K562 (cell line): ENCODE measurements around the gene HS2ST1. TPM values are rescaled to one million over a fixed set of nuclear protein-coding genes. Genes with fewer than 3 reads are reported as not detected.
A peak's percentile ranks its signal among the peaks of the same experiment; 100 is the strongest.

ENCODE experiments used
- ATAC-seq: fragments of 200-7000 bp; cut with Tn5 transposase; 3 replicates; pipeline ENCODE4 v1.9.1; 2020; ENCODE audit warnings: moderate library complexity
- BruUV-seq: library from RNA; stranded (reverse); fragments of 400-500 nt; replicated peaks from 2 replicates; lab custom pipeline; 2021; lab: Mats Ljungman, UMichigan
- CTCF ChIA-PET: fragments of 300-600 bp; formaldehyde crosslinking; extraction: SDS; loops from one replicate; lab custom pipeline; 2021; ENCODE audit warnings: low intra/inter-chr PET ratio; lab: Yijun Ruan, JAX
- POLR2A ChIA-PET: fragments of 300-600, 350-650 bp; sonication (Branson Sonifier 250); formaldehyde crosslinking; extraction: SDS; loops from one replicate; lab custom pipeline; 2021; ENCODE audit warnings: antibody characterized with exemption, inconsistent platforms; lab: Yijun Ruan, JAX
- DNase-seq, 4 experiments: peaks; one replicate each; pipeline versions ENCODE4 v3.0.0 to v3.0.0-alpha.2; 2011 to 2018; ENCODE audit warnings: low spot score in 3 of 4, mixed read lengths in 3 of 4; ENCODE audit errors: extremely low read depth in 1 of 4
- FAIRE-seq: peaks from 2 replicates; lab custom pipeline; 2011; peaks lifted over from hg19 to GRCh38; lab: Jason Lieb, UNC
- H2AFZ ChIP-seq: 2 replicates; pipeline ENCODE4 v1.6.0; 2011; ENCODE audit warnings: low read depth, low read length, control low read depth, inconsistent platforms
- H3K27ac ChIP-seq: fragments of 200-600 bp; 3 replicates; pipeline ENCODE4 v1.8.0; 2011; ENCODE audit warnings: low read depth, mild to moderate bottlenecking, control low read depth, inconsistent platforms, low read length, moderate library complexity, mixed read lengths; ENCODE audit errors: extremely low read depth
- H3K27me3 ChIP-seq, 2 experiments: fragments of 300-600 bp in 1 of 2; 2 replicates in 1 of 2; 3 replicates in 1 of 2; pipeline versions ENCODE4 v1.6.0 to v1.8.0; 2011; ENCODE audit warnings: inconsistent platforms in 2 of 2, low read length in 2 of 2, mild to moderate bottlenecking in 1 of 2, mixed read lengths in 1 of 2, moderate library complexity in 1 of 2; ENCODE audit not compliant: control insufficient read depth in 2 of 2, insufficient read depth in 2 of 2
- H3K36me3 ChIP-seq: fragments of 300-600 bp; 3 replicates; pipeline ENCODE4 v1.8.0; 2011; ENCODE audit warnings: mild to moderate bottlenecking, low read length, inconsistent platforms; ENCODE audit not compliant: control insufficient read depth, insufficient read depth
- H3K4me1 ChIP-seq, 2 experiments: fragments of 200-600 bp in 1 of 2; replicated peaks in 1 of 2; 2 replicates in 1 of 2; 3 replicates in 1 of 2; pipeline versions ENCODE4 v1.5.1 to v1.8.0; 2011; ENCODE audit warnings: inconsistent platforms in 2 of 2, low read length in 2 of 2, mild to moderate bottlenecking in 1 of 2, mixed read lengths in 1 of 2, moderate library complexity in 1 of 2; ENCODE audit not compliant: control insufficient read depth in 2 of 2, insufficient read depth in 2 of 2
- H3K4me2 ChIP-seq: 2 replicates; pipeline ENCODE4 v1.6.1; 2011; ENCODE audit warnings: low read length, control low read depth, inconsistent platforms, mixed read lengths; ENCODE audit not compliant: insufficient read depth
- H3K4me3 ChIP-seq: fragments of 200-600 bp; sonication (generic), shearing (Covaris generic); 2 replicates; pipeline ENCODE4 v1.5.1; 2016; ENCODE audit warnings: control low read depth, inconsistent platforms
- H3K79me2 ChIP-seq: fragments of 200-600 bp; 3 replicates; pipeline ENCODE4 v1.8.0; 2011; ENCODE audit warnings: low read length, inconsistent platforms; ENCODE audit not compliant: control insufficient read depth, insufficient read depth
- H3K9ac ChIP-seq, 2 experiments: 2 replicates each; pipeline versions ENCODE4 v1.6.0 to v1.6.1; 2011; ENCODE audit warnings: low read depth in 2 of 2, low read length in 2 of 2, control low read depth in 1 of 2, inconsistent platforms in 1 of 2, mild to moderate bottlenecking in 1 of 2, mixed read lengths in 1 of 2; ENCODE audit not compliant: insufficient read depth in 1 of 2
- H3K9me1 ChIP-seq: one replicate; pipeline ENCODE4 v1.6.0; 2011; ENCODE audit warnings: inconsistent platforms, mild to moderate bottlenecking, low read length, moderate library complexity; ENCODE audit not compliant: control insufficient read depth, insufficient read depth
- H3K9me3 ChIP-seq: replicated peaks from 2 replicates; pipeline ENCODE4 v1.5.1; 2011; ENCODE audit warnings: low read depth, low read length, inconsistent platforms; ENCODE audit not compliant: control insufficient read depth, insufficient read depth
- H4K20me1 ChIP-seq: replicated peaks from 2 replicates; pipeline ENCODE4 v1.6.1; 2011; ENCODE audit warnings: low read length, inconsistent platforms, mixed read lengths; ENCODE audit not compliant: control insufficient read depth, insufficient read depth
- DMBX1 ChIP-seq: fragments of 250-450 bp; sonication (Bioruptor Pico); IDR thresholded peaks from 2 replicates; pipeline ENCODE4 v1.8.0; 2022; ENCODE audit warnings: inconsistent platforms, mild to moderate bottlenecking, moderate library complexity, borderline replicate concordance
- E2F3 ChIP-seq: fragments of 250-450 bp; sonication (Bioruptor Pico); IDR thresholded peaks from 2 replicates; pipeline ENCODE4 v1.4.0; 2020; ENCODE audit warnings: mild to moderate bottlenecking
- HCFC1 ChIP-seq: IDR thresholded peaks from 2 replicates; pipeline ENCODE4 v1.6.1; 2012; ENCODE audit warnings: low read depth, low read length, improper control_type of control experiment
- KAT2B ChIP-seq: IDR thresholded peaks from one replicate; pipeline ENCODE4 v1.6.1; 2012; ENCODE audit warnings: low read depth, mild to moderate bottlenecking, control low read depth, inconsistent platforms, low read length, moderate library complexity
- MAFK ChIP-seq: IDR thresholded peaks from 2 replicates; pipeline ENCODE4 v1.6.1; 2011; ENCODE audit warnings: low read length, improper control_type of control experiment
- MIER1 ChIP-seq: fragments of 450-650 bp; IDR thresholded peaks from 2 replicates; pipeline ENCODE4 v1.6.1; 2016; ENCODE audit warnings: antibody characterized with exemption, mild to moderate bottlenecking, low read depth
- NFIC ChIP-seq: fragments of 450-650 bp; IDR thresholded peaks from 2 replicates; pipeline ENCODE4 v1.6.1; 2017; ENCODE audit warnings: mild to moderate bottlenecking, inconsistent platforms
- SIN3A ChIP-seq, 2 experiments: fragments of 150-350 bp in 1 of 2; IDR thresholded peaks; 2 replicates each; pipeline ENCODE4 v1.6.1; 2011 to 2016; ENCODE audit warnings: borderline replicate concordance in 2 of 2, low read depth in 2 of 2, low read length in 2 of 2, mild to moderate bottlenecking in 2 of 2, moderate library complexity in 2 of 2; ENCODE audit not compliant: control insufficient read depth in 1 of 2
- STAG1 ChIP-seq: sonication (generic); formaldehyde crosslinking; IDR thresholded peaks from 2 replicates; pipeline ENCODE4 v1.5.0; 2020; ENCODE audit warnings: missing genetic modification reagents, borderline replicate concordance
- TARDBP ChIP-seq: fragments of 450-650 bp; IDR thresholded peaks from 2 replicates; pipeline ENCODE4 v1.6.1; 2016
- UBTF ChIP-seq, 2 experiments: IDR thresholded peaks; 2 replicates each; pipeline ENCODE4 v1.6.1; 2012; ENCODE audit warnings: improper control_type of control experiment in 2 of 2, low read depth in 2 of 2, low read length in 2 of 2, borderline replicate concordance in 1 of 2
- ZNF324 ChIP-seq: fragments of 250-450 bp; sonication (Bioruptor Pico); IDR thresholded peaks from 2 replicates; pipeline ENCODE4 v1.4.0; 2020; ENCODE audit warnings: mild to moderate bottlenecking
- ZNF75A ChIP-seq: fragments of 450-650 bp; formaldehyde crosslinking; IDR thresholded peaks from 2 replicates; pipeline ENCODE4 v1.4.0; 2020; ENCODE audit warnings: mild to moderate bottlenecking
- ZZZ3 ChIP-seq: fragments of 450-650 bp; IDR thresholded peaks from 2 replicates; pipeline ENCODE4 v1.6.1; 2016; ENCODE audit warnings: antibody characterized with exemption, mild to moderate bottlenecking, moderate library complexity
- WGBS: fragments of 100-300 bp; shearing (Covaris generic); methylation state at CpG from one replicate; pipeline ENCODE4 v1.1.6; 2016; ENCODE audit warnings: low coverage, mixed read lengths; ENCODE audit not compliant: insufficient coverage; ENCODE audit errors: missing lambda C conversion rate; 5-methylcytosine and 5-hydroxymethylcytosine counted together
- in situ Hi-C: fragments of 300-500 bp; cut with MboI; formaldehyde crosslinking; loops from 4 replicates; pipeline ENCODE4 v1.15.0; 2018; ENCODE audit warnings: inconsistent platforms, mixed read lengths
- intact Hi-C: fragments of 100-400 bp; cut with micrococcal nuclease; formaldehyde crosslinking; loops from 2 replicates; pipeline ENCODE4 v1.14.2; 2022
- polyA plus RNA-seq, 8 experiments: library from polyadenylated mRNA; depleted of rRNA in 4 of 8; stranded (reverse) in 5 of 8; unstranded in 3 of 8; fragments of >200 nt; fragmentation: Nextera tagmentation in 2 of 8; fragmentation: Illumina TruSeq in 1 of 8; extraction: Ambion mirVana in 2 of 8; extraction: Trizol in 1 of 8; gene quantifications; 2 replicates each; pipeline versions ENCODE4 v1.2.1 to v1.2.3, GENCODE V29; 2011 to 2014; ENCODE audit warnings: inconsistent platforms in 1 of 8, missing spikeins in 1 of 8
- total RNA-seq, 7 experiments: library from RNA; depleted of rRNA in 6 of 7; stranded (reverse); fragments of >200 nt in 6 of 7; fragmentation: Illumina TruSeq in 2 of 7; extraction: Trizol in 2 of 7; gene quantifications; 2 replicates each; pipeline versions ENCODE4 v1.2.1 to v1.2.3, GENCODE V29; 2011 to 2021; ENCODE audit warnings: low replicate concordance in 1 of 7

HS2ST1 gene
- total and polyA plus RNA-seq, 9 of the 15 experiments (the other 6 are each of a cell fraction or from before 2014, with no cell fraction given), result 7.7 to 43.3 (median 25.8) TPM

- Histone ChIP-seq H3K4me3 (no peak overlapping the region), H4K20me1 (no peaks in the 10 kb centered on the region), H3K9me1 (no peaks in the 10 kb centered on the region), H3K4me1 (peaks cover 0 to 8% of the 10 kb centered on the region in 2 experiments; a peak in 1 of 5 replicates), H3K27ac (no peak overlapping the region), H3K9ac (no peak overlapping the region), H2AFZ (no peak overlapping the region), H3K79me2 (peaks cover 97% of the 10 kb centered on the region), H3K27me3 (no peaks in the 10 kb centered on the region), H3K36me3 (no peaks in the 10 kb centered on the region), H3K9me3 (no peaks in the 10 kb centered on the region), H3K4me2 (no peak overlapping the region)
- intact Hi-C loops (no loop called here), in situ Hi-C loops (no loop called here)
- no TSS peak for BruUV-seq
- ChIA-PET CTCF (no interaction called here), POLR2A (interaction anchor here (0.6 to 0.9 kb wide), 2 partner anchors 10 to 129 kb away, joined by 3 to 5 read pairs; no protein-coding TSS in a partner anchor)
- ATAC-seq, result peak; percentile 77
- no peak for FAIRE-seq
- peak; percentile 71 for TF ChIP-seq NFIC
- no peak for TF ChIP-seq TARDBP
- DNase-seq, result peak in 1 of 4 experiments; percentile 33
- WGBS, result 61% methylated on average over 2 of the region's 2 CpGs
Measured at GRCh38 chr1:86972262-86972661, 57.8 kb downstream of the HS2ST1 start.

GRCh38 chr1:86975993-86976550 is 61.6 kb downstream of the HS2ST1 start:
- 39% methylated on average over 2 of the region's 2 CpGs for WGBS
- Histone ChIP-seq H3K27ac (no peak overlapping the region), H3K4me2 (no peak overlapping the region), H3K79me2 (peaks cover 97% of the 10 kb centered on the region), H3K27me3 (no peaks in the 10 kb centered on the region), H3K9me3 (no peaks in the 10 kb centered on the region), H3K9ac (no peak overlapping the region), H3K4me1 (peaks cover 0 to 8% of the 10 kb centered on the region in 2 experiments; a peak in 1 of 5 replicates), H4K20me1 (no peaks in the 10 kb centered on the region), H3K36me3 (peaks cover 6% of the 10 kb centered on the region; the same call in 1 of the 3 replicates), H2AFZ (no peak overlapping the region), H3K9me1 (no peaks in the 10 kb centered on the region), H3K4me3 (no peak overlapping the region)
- ChIA-PET POLR2A (interaction anchor here (0.7 to 1.6 kb wide), 3 partner anchors 8 to 143 kb away, joined by 3 to 6 read pairs (median 3); no protein-coding TSS in a partner anchor), CTCF (no interaction called here)
- FAIRE-seq (no peak), ATAC-seq (no peak), DNase-seq (no peak)
- BruUV-seq, result no TSS peak
- in situ Hi-C loops, result no loop called here
- intact Hi-C loops, result no loop called here
- TF ChIP-seq HCFC1 (no peak), UBTF (IDR thresholded peaks at IDR 0.05; ENCODE audit: borderline replicate concordance in 1 of 2, low read depth in 2 of 2, low read length in 2 of 2) (0 out of 4 replicates have a peak, but pooled peaks of 1 of the 2 experiments have one; percentile 34), MAFK (no peak), ZNF75A (CRISPR knock-in tag) (no peak), SIN3A (IDR thresholded peaks at IDR 0.05; ENCODE audit: borderline replicate concordance in 2 of 2, control insufficient read depth in 1 of 2, low read depth in 2 of 2, low read length in 2 of 2) (no peak), MIER1 (no peak), ZZZ3 (no peak), DMBX1 (CRISPR knock-in tag) (no peak), KAT2B (no peak), ZNF324 (CRISPR knock-in tag) (no peak), E2F3 (CRISPR knock-in tag) (no peak), STAG1 (CRISPR knock-in tag) (no peak)
